HG03520 (cell line): Measurements from ENCODE around the gene CDC20.
"Not testable (repeated sequence)": the region's sequence is repeated elsewhere in the genome, so short reads cannot be mapped to it uniquely, and the experiment has no call there.

Source experiments
- ATAC-seq: cut with Tn5 transposase; IDR thresholded peaks from one replicate; pipeline ENCODE4 v1.9.1; 2021; ENCODE audit warnings: mild to moderate bottlenecking, moderate library complexity; ENCODE audit not compliant: unreplicated experiment

The CDC20 gene

DNA sequence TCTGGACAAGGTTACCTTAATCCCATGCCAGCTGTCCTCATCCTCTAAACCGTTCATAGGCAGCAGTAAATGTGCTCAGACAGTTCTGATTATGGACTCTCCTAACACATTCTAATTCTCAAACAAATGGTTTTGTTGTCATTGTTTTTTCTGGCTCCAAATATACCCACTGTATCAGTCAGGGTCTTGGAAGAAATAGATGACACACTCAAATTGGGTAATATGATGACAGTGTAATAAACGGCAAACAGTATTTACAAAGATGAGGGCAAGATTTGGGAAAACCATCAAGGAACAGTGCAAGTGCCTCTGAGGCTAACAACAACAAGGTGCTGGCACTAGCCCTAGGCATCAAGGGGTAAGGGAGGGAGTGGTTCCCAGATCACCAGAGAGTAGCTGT lies 4.3 kb upstream of the CDC20 start:
- ATAC-seq = no peak

DNA sequence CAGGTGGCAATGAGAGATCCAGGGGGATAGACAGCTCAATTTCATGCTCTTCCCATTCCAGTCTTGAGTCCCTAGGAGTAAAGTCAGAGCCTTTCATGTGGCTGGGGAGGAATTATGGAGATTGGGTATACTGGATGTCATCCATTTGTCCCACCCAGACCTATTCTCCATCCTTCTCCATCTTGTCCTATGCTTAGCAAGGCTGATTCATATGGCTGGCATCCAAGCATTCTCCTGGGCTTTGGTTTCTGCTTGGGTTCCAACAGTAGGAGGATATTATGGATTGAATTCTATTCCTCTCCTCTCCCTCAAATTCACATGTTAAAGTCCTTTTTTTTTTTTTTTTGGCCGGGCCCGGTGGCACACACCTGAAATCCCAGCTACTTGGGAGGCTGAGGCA lies 3.8 kb upstream of the CDC20 start:
- no peak for ATAC-seq

DNA sequence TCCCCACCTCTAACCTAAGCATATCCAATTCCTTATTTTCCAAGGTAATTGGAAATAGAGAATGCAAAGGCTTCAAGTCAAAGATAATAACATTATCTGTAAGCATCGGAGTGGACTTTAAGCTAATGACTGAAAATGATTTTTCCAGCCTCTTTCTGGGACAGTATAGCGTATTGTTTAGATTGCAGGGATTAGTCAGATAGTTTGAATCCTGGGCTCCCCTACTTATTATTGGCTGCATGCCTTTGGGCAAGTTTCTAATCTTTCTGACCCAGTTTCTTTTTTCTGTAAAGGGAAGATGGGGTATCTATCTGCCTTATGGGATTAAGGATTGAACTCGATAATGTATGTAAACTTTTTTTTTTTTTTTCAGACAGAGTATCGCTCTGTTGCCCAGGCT lies 1.5 kb upstream of the CDC20 start:
- ATAC-seq = no peak

DNA sequence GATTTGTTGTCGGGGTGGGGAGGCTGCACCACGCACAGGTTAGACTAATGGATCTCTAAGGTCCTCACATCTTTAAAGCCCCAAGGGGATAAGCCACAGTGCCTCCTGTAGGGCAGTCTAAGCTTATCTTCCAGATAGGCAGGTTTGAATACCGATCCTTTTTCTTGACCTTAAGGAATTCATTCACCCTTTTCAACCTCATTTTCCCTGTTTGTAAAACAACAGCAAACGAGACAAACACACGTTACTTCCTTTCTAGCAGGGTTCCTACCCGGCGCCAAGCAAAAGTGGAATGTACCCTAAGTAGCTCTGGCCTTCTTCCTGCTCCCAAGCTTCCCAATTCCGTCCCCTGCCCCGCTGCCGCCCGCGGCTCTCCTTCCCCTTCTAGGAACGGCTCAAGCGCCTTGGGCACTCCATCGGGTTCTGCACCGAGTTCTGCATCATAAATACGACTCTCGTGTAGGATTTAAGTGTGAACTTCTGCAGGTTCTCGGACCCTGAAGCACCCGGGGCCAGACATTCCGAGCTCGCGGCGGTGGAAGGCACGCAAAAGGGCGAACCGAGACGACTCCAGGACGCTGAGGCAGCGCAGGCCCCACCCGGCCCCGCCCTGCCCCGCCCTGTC lies 548 bp upstream of the CDC20 start:
- no peak for ATAC-seq

DNA sequence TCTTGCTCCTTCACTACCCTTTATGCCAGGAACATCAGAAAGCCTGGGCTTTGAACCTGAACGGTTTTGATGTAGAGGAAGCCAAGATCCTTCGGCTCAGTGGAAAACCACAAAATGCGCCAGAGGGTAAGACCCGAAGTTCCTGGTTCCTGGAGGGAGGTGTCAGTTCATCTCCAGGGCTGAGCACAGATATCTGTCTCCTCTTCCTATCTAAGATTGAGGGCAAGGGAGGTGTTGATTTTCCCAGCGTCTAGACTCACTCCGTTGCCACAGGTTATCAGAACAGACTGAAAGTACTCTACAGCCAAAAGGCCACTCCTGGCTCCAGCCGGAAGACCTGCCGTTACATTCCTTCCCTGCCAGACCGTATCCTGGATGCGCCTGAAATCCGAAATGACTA lies 915 bp downstream of the CDC20 start:
- ATAC-seq = no peak

DNA sequence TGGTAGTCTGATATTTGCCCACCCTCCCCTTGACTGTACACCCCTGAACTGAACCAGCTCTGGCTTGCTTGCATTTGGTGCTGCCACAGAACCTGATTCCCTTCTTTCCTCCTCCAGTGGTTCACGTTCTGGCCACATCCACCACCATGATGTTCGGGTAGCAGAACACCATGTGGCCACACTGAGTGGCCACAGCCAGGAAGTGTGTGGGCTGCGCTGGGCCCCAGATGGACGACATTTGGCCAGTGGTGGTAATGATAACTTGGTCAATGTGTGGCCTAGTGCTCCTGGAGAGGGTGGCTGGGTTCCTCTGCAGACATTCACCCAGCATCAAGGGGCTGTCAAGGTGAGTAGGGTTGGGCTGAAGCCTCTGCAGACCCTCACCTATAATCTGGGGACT lies 1.8 kb downstream of the CDC20 start:
- ATAC-seq = no peak

DNA sequence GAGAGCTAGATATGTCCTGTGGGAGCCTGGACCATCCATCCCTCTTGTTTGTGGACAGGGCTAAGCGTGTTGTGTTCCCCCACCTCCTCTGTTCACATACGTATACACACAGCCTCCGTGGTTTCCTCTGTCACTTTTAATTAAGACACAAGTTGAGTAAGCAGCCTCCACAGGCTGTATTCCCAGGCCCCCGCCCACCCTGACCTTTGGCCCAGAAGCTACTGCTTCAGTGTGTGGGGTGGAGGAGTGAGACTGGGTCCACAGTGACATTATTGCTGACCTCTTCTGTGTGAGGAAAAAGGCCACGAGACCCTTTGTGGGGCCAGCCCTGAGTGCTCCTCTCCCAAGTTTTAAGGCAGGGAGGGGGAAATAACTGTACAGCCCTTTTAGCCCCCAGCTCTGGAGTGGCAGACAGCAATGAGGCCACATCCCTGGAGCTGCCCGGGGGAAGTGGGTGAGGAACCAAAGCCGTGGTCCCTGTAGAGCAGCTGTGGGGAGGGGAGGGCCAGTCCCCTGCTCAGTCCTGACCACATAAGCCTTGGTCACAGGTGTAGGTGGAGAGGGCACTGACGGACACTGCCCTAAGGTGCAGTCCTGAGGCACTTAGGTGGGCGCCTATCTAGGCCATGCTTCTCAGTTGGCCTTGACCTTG lies 4.6 kb downstream of the CDC20 start:
- no peak for ATAC-seq

DNA sequence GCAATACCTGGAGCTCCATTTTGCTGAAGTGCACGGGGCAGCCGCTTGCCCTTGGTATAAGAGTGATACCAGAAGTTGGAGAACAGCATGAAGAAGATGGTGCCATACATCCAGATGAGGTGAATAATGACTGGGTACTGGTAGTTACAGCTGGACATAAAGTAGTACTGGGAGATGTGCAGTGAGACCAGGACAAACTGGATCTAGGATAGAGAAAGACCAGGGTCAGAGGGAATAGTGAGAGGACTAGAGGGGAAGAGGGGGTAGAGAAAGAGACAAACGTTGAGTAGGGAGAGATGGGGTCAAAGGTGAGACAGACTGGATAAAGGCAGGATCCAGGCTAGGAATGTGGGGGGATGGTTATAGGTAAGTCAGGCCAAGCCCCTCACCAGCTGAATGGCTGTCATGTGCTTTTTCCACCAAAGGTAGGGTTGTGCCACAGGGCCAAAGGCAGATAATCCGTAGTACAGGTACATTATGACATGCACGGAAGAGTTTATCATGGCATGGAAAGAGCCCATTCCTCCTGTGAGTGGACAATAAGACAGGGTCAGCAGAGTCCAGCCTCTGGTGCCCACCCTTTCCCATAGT lies 5.2 kb downstream of the CDC20 start:
- ATAC-seq = no peak

DNA sequence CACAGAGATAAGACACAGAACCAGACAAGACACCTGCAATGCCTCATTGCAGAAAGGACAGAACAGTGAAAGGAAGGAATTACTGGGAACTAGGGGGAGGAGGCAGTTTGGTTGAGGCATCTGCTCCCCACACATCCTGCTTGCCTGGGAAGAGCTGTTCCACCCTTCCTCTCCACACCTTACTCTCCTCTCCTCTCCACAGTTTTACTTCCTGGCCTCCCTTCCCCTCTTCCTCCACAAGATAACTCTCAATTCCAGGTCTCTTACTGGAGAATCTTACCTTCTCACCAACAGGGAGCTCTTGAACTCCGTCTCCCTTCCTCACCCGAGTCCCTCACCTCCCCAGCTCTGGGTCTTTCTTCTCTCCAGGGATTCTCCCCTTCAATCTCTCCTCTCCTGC lies 6.9 kb downstream of the CDC20 start:
- ATAC-seq = no peak

DNA sequence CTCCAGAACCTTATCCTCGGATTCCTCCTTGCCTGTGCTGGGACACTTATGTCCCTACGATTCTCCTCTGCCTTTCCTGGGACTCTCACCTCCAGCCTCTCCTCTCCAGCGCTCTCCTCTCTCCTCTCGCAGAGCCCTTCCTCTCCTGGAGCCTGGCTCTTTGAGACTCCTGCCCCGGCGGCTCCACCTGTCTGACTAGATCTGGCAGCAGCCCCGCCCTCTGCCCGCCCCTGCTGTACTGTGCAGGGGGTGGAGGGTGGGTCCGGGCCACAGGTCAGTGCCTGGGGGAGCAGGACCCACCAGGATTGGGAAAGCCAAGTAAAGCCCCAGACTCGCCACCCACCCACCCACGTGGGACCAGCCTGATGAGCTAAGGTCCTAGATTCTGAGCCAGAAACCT lies 7.4 kb downstream of the CDC20 start:
- no peak for ATAC-seq

DNA sequence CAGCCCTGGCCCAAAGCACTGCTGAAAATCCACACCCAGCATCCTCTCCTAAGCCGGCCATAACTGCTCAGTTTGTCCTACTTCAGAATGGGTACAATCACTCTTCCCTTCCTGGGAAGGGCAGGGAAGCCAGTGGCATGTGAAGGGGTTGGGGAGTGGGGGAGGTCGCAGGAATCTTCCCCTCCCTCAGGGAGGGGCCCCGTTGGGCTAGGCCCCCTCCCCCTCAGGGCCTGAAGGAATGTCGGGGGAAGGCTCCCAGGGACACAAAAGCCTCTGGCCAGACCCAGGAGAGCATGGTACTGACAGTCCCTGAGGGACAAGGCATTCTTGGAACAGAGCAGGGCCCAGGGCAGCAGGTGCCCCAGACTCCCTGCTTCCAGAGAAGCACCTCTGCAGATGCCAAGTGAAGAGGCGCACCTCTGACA lies 7.8 kb downstream of the CDC20 start:
- ATAC-seq = no peak

DNA sequence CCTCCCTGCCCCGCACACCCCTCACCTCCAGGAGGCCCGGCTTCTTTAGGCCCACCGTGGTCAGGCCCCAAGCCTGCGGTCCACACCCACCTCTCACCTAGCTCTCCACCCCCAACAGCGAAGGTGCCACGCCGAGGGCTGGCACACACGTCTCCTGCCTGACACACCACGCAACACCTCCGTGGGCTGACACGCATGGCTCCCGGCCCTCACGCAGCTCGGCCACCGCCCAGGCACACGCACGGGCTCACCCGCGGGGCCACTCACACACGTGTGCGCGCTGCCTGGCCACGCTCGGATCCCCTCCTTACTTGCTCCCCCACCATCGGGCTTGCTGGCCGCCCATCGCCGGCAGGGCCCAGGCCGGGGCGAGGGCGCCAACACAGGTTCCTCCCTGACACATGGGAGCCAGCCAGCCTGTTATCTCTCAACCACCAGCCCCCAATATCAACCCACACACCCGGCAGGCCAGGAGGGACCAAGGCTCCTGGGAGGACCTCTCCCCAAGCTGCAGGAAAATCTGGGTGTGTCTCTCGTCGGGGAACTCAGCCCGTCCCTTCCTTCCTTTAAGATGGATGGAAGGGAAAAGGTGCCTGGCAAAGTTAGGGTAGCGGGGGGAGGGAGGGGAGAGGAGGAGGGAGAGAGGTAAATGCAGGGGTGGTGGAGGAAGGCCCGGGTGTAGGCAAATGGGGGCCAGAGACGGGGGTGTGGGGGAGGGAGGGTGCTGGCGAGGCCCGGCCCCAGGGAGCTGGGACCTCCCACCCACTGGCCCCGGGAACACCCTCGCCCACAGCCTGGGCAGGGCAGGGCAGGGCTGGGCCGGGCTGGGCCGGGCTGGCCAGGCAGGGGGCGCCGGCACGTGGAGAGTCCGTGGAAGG lies 8.5 kb downstream of the CDC20 start:
- peak; percentile 29 for ATAC-seq

DNA sequence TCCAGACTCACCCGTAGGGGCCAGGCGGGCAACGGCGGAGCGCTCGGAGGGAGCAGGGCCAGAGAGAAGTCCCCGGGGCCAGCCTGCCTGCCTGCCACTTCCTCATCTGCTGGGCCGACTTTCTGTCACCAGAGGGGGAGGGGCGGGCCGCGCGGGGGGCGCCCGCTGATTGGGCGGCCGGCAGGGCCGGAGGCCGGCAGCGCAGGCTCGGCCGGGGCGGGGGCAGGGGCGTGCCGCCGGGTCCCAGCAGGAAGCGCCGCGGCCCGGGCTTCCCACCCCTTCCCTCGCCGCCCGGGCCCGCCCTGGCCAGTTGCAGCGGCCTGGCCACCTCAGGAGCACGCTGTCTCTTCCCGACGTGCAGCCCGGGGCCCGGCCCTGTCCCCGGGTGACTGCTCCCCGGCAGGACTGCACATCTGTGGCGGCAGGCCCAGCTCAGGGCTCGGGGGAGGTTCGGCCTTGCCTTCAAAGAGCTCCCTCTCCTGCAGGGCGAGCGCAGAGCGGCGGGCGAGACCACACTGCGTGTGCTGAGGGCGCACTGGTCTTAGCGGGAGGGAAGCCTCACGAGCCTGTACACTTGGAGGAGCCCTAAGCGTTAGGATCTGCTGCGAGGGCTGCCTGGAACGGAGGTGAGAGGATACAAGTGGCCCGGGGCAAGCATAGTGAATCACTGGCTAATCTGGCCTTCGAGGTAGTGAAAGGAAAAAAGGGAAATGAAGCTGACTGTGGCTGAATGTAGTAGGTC lies 9.3 kb downstream of the CDC20 start, which contains the start of gene ELOVL1:
Gene ELOVL1, minus strand, starts transcription at position 108 of the 742 bp plus-strand sequence. CDS start 2,402 bp downstream, outside the sequence.
- peak; percentile 70 for ATAC-seq

DNA sequence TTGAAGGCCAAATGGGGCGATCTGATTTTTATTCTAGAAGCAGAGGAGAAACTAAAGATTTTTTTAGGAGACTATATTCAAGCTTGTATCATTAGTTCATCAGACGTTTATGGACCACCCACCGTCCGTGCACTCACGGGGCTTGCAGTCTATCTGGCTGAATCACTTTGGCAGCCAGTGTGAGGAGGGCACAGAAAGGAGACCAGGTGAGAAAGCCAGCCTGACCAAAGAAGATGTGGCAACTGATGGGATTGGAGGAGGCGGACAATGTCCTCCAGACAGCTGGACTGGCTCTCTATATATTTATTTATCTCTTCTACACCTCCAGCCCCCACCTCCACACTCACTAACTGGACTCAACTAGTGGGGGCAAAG lies 9.9 kb downstream of the CDC20 start:
- no peak for ATAC-seq

DNA sequence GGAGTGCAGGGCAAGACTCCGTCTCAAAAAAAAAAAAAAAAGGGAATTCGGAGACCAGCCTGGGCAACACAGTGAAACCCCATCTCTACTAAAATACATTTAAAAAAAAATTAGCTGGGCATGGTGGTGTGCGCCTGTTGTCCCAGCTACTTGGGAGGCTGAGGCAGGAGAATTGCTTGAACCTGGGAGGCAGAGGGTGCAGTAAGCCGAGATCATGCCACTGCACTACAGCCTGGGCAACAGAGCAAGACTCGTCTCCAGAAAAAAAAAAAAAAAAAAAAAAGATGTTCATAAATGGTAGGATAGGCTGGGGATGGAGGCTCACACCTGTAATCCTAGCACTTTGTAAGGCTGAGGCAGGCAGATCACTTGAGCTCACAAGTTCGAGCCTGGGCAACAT lies 11.0 kb downstream of the CDC20 start:
- ATAC-seq = not testable (repeated sequence)

DNA sequence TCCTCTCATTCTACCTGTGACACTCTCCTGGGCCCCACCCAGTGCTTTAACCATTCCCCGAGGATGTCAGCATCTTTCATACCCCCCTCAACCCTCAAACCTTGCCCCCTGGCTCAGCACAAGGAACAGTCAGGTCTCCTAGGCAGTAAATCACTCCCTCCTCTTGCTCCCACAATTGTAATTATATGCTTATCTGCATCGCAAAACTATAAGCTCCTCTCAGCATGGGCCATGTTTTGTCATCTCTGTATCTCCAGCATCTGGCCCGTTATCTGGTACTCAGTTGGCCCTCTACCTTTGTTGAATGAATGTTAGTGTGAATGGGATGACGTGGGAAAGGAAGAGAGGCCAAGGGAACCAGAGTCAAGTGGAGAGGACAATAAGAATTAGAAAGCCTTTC lies 11.8 kb downstream of the CDC20 start:
- ATAC-seq = no peak

DNA sequence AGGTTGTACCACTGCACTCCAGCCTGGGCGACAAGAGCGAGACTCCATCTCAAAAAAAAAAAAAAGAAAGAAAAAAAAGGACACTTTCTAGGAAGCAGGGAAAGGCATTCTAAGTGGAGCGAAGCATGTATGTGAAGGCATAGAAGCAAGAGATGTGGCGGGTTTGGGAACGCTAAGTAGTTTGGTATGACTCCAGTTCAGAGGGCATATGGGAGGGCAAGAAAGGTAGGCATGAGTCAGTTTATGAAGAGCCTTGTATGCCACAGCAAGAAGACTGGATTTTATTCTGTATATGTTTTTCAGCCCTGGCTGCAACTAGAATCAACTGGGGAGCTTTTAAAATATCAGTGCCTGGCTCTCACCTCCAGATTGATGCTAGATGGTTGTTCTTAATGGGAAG lies 13.4 kb downstream of the CDC20 start:
- ATAC-seq = no peak

DNA sequence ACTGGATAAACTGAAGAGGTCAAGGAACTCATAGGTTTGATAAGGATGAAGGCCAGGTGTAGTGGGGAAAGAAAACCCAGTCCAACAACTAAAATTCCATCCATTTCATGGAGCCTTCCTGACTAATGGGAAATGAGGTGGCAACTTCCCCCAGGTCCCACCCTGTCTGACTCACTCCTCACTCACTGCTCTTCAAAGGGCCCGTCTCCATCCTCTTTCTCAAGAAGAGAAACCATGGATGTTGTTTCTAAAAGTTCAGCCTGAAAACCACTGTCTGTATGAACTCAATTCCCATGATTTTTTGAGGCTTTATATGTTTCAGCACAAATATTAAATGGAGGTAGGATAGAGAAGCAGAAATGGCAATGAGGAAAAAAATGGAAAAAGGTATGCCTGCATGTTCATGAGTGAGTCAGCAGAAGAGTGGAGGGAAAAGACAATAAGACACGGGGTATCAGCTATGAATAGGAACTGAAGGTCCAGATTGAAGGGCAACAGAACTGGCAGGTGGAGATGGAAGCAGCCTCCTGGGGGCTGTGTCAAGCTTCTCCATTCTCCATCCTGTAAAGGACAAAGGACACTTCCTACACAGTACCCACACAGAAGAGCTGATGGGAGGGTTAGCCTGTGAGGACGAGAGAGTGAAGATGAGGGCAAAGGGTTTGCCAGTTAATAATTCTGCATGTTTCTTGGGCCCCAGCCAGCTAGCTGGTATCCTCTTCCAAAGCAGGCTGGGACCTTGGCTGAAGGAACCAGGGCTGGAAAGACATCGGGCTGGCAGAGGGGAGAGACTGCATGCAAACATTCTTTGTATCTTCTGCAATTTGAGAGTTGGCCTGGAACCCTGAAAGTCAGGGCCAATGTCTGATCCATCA lies 14.5 kb downstream of the CDC20 start:
- ATAC-seq = no peak

DNA sequence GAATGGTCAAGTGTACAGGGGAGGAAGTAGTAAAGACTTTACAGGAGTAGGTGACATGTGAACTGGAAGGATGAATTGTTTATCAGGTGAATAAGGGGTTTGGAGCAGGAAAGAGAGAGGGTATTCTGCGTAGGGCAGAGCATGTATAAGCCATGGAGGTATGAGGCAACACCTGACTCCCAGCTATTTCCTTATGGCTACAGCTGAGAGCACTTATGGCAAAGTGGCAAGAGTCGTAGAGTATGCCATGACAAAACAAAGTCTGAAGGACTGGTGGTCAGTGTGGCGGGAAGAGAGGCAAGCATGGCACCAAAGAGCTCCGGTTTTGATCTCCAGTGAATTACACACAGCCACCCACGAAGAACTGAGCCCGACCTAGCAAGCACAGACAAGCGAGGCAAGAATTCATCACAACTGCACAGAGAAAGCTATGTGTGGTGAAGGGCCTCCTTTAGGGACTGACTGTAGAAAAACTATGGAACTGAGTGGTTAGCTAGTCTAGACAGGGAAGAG lies 18.0 kb downstream of the CDC20 start:
- no peak for ATAC-seq

DNA sequence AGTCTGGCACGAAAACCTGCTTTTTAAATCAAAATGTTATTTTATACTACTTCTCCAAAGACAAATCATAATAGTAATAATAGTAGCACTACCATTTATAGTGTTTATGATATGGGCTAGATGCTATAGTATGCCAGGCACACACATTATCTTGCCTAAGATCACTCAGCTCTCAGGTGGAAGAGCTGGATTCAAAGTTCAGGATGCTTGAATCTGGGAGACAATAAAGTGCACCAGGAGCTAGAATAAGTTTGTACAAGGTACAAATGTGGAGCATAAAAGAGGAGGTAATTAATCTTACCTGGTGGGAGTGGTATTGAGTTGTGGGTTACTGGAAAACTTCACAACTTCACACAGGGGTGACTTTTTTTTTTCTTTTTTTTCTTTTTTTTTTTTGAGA lies 19.1 kb downstream of the CDC20 start:
- no peak for ATAC-seq
